GM21717 (cell line): ENCODE data around the gene TMEM81.

Source experiments
- ATAC-seq: cut with Tn5 transposase; IDR thresholded peaks from one replicate; pipeline ENCODE4 v1.9.1; 2021; ENCODE audit warnings: mild to moderate bottlenecking, moderate library complexity; ENCODE audit not compliant: unreplicated experiment

The TMEM81 gene

DNA sequence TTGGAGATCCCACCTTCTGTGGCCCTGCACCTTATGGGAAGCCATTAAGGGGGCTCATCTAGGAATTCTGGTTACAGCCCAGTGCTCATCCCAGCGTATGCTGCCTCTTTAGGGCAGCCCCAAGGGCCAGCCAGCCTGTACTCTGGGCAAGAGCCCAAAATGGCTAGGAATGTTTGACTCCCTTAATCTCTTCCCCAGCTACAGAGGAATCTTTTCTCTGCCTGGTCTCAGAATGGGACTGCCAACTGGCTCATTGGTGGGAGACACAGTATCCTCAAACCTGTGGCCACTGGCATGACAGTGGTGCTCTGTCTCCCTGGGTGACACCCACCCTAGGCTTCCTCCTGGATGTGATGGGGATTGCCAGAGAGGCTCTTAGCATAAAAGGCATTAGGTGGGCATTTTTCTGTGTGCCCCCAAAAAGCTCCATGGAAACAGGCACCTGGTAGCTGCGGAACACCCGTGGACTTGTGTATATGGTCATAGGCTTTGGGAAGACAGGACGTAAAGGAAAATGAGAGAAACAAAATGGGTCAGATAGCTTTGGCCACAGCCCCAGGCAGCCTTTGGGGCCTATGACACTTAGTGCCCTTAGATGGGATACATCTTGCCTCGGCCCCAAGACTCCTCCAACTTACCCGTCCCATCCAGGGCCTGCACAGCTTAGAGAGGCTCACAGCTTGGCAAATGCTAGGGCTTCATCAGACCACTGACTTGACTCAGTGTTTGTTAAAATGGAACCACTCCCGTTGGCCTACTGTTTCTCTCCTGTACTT is 6.9 kb downstream of the TMEM81 start:
- ATAC-seq: no peak

DNA sequence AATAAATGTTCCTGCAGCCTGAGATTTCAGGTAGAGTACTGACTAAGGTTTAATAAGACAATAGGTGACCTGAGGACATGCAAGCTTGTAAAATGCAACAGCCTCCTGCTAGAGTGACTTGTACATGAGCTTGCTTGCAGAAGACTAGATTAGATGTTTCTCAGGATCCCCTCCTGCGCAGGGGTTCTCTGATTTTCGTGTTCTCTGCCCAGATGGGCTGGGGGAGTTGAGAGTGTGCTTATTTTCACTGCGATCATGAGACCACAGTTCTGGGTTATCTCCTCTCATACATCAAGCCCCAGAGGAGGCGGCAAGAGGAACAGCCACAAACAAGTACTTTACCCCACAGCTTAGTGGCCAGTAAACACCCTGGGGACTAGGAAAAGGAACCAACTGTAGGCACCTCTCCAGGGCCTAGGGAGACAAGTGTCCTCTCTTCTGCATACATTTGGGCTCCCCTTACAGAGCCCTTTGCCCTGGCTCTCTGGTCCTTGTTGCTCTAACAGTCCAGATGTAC is 8.0 kb downstream of the TMEM81 start:
- no peak for ATAC-seq

DNA sequence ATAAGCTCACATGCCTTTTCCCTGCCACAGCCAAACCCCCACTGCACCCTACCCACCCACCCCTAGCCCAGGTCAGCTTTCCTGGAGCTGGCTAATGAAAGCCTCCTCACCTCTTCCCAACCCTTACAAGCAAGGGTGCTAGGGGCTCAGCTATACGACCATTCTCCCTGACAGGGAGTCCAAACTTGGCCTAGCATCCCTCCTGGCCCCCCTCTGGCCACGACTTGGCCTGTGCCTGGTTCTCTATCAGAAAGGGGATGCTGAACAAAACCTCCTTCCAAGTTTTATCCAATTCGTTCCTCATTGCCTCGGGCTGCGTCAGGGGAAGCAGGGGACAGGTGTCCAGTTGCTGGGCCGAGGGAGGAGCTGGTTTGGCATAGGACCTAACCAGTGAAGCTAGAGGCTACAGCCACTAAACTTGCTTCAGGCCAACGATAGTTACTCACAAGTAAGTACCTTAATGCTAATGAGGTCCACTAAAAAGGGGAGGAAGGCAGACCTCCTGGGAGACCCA is 8.6 kb downstream of the TMEM81 start:
- ATAC-seq: no peak

DNA sequence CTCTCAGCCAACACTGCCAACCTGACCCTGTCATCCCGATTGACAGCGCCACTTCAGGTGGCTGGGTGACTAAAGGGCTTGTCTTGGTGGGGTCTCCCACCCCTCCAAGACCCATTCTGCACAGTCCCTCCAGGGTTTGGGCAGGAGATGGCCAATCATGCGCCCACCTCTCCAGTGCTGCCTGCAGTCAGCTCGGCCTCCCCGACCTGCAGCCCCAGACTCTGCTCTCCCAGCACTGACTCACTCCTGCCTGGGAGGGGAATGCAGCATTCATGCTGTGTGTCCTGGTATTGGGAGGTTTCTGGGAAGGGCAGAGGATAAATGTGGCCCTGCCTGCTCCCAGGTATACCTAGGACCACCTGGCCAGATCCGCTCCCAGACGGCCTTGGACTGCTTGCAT is 9.7 kb downstream of the TMEM81 start:
- ATAC-seq: no peak

DNA sequence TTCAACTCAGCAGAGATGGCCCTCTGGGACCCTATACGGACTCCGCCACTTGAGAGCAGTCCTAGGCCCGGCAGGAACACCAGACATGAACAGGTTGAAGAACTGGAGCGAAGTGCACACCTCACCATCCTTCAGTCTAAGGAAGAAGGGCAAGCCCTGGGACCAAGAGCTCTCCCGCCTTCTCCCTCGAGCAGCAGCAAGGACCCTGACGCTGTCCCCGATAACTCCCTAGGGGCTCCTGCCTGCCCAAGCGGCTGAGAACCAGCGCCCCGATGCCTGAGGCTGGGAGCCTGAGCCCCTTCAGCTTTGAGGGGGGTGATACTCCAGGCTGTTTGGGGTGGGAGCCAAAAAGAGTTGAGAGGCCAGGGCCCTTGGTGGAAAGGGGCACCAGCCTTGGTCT is 10.2 kb downstream of the TMEM81 start:
- ATAC-seq: no peak

DNA sequence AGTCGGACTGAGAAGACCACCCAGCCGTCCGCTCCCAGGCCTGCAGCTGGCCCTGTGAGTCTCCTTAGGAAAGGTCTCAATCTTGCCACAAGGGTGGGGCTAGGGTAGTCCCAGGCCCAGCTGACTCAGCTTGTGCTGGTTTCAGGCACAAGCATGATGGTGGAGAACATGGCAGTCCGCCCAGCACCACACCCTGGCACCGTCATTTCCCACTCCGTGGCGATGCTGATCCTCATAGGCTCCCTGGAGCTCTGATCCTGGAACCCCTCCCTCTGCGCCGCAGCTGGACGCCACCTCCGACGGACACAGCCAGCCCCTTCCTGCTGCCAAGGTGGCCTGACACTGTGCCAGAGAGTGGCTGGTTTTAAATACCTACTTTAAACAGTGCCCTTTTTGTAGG is 10.7 kb downstream of the TMEM81 start:
- no peak for ATAC-seq

DNA sequence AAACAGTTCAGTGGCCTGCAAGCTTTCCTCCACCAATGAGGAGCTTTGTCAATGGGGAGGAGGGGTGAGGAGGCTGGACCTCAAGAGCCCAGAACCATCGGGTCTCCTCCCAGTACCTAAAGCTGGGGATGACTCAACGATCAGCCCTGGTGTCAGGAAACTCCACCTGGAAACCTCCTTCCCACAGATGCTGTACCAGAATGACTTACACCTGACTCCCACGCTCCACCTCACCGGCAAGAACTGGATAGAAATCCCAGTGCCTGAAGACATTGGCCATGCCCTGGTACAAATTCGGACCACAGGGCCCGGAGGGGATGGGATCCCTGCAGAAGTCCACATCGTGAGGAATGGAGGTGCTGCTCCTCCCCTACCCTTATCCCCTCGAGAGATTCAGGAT is 11.4 kb downstream of the TMEM81 start:
- ATAC-seq: no peak

DNA sequence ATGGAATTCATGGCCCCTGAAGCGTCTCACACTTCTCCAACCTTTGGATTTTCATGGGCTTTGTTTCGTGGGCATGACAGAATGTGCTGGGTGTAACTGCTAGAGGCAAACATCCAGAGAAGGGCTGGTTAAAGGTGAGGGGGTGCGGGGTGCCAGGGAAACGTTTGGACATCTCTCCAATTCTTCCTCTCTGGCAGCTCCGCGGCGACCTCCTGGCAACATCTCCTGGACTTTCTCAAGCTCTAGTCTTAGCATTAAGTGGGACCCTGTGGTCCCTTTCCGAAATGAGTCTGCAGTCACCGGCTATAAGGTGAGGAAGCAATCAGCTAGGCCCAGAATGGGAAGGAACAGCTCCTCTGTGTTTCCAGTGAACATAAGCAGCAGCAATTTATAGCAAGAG is 12.0 kb downstream of the TMEM81 start:
- ATAC-seq: no peak

DNA sequence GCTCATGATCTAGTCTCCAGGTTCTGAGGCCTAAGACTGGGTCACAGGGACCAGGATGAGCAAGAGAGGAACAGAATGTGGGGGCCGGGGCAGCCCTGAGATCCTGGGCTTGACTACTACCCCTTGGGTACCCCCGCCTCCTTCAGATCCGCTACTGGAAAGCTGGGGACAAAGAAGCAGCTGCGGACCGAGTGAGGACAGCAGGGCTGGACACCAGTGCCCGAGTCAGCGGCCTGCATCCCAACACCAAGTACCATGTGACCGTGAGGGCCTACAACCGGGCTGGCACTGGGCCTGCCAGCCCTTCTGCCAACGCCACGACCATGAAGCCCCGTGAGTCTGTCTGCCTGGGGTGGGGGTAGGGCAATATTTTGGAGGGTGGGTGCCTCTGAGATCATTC is 12.5 kb downstream of the TMEM81 start:
- no peak for ATAC-seq

DNA sequence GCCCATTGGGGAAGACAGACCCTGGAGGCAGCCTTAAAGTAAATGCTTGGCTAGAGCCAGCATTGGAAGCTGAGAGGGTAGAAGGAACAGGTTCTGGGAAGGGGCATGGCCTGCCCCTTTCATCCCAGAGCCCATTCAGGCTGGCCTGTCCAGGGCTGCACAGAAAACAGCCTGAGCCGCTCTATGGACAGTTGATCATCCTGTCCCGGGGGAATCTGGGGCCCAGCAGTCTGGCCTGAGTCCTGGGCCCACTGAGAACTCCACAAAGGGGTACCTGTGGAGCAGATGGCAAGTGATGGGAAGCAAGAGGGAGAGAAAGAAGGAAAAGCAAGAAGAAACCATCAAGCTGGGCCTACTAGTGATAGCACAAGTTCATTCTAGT is 13.2 kb downstream of the TMEM81 start:
- no peak for ATAC-seq

DNA sequence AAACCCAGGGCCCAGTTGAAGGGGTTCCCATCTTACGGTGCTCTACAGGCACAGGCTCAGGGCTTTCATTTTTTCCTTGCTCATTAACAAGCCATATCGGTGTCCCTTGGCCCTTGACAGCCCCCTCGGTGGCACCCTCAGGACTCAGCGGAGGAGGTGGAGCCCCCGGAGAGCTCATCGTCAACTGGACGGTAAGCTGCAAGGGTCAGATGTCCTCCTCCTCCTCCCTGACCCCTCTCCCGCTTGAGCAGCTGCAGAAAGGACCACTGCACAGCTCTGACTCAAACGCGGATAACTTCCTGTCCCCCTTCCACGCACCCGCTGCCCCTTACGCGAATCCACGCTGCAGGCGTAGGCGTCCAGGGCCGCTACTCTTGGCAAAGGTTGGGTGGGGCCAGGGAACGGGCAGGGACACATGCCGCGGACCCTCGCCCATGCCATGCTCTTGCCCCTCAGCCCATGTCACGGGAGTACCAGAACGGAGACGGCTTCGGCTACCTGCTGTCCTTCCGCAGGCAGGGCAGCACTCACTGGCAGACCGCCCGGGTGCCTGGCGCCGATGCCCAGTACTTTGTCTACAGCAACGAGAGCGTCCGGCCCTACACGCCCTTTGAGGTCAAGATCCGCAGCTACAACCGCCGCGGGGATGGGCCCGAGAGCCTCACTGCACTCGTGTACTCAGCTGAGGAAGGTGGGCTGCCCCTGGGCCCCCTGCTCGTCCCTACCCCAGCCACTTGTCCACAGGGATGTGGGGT is 14.7 kb downstream of the TMEM81 start:
- no peak for ATAC-seq

DNA sequence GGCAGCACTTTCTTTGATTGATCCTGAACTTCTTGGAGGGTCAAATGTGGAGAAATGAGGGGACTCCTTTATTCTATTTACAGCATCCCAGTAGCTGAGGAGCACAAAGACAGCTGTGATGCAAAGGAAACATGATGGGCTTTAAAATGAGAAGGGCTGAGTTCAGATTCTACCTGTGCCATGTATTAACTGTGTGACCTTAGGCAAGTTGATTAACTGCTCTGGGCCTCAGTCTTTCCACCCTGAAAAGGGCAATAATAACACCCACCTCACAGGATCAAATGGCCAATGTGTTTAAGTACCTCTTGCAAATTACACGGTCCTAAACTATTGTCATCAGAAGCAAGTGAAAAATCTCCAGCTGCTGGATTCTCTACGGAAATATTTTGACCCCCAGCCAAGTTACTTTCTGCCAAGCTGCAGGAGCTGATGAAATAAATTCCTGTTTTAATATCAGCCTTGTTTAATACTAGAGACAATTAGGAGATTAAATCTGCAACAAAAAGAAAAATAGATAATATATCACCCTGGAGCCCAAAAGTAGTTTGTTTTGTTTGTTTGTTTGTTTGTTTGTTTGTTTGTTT is 15.7 kb downstream of the TMEM81 start:
- no peak for ATAC-seq

DNA sequence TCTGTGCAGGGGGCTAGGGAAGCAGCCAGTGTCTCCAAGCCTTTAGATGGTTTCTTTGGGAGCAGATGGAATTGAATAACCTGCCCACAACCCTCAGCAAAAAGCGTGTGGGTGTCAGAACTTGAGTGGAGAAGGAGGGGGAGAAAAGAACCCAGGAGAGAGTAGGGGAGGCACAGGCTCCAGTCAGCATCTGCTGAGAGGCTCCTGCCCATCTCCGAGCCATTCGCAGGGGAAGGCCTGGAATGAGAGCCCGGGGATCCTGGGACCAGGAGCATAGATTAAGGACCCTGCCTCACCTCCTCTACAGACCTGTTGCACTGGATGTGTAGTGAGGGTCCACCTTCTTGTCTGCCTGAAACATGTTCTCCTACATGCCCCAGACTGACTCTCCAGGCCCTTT is 16.3 kb downstream of the TMEM81 start:
- ATAC-seq: no peak

DNA sequence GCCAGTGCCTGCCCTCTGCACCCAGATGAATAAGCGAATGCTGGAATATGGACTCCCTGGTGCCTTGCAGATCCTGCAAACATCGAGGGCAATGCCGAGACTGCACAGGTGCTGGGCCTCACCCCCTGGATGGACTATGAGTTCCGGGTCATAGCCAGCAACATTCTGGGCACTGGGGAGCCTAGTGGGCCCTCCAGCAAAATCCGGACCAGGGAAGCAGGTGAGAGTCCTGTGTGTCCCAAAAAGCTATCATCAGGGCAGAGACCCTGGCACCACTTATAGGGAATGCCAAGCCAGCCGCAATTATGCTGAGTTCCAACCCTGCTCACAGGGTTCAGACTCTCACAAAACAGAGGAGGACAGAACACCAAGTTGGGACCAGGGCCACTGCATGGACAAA is 17.2 kb downstream of the TMEM81 start:
- no peak for ATAC-seq

DNA sequence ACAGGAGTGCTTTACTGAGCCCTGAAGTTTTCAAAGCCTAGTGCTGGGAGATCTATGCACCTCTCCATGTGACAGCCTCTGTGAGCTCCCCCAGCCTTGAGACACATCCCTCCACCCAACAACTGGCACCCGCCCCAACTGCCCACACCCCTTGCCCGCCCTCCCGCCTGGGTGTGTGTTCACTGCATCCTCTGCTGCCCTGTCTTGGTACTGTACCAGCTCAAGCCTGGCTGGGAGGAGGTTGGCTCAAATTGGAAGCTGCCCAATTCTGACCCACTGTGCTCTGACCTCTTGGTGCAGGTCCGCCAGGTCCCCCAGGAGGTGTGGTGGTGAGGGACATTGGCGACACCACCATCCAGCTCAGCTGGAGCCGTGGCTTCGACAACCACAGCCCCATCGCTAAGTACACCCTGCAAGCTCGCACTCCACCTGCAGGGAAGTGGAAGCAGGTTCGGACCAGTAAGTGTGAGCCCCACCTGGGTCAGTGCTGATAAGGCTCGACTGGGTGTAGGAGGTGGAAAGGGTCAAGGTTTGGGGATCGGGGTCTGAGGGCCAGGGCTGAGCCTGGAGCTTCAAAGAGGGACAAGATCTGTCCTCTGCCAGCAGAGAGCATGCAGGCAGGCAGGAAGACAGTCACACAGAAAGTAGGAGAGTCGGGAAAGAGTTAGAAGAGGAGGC is 18.0 kb downstream of the TMEM81 start:
- ATAC-seq: no peak

DNA sequence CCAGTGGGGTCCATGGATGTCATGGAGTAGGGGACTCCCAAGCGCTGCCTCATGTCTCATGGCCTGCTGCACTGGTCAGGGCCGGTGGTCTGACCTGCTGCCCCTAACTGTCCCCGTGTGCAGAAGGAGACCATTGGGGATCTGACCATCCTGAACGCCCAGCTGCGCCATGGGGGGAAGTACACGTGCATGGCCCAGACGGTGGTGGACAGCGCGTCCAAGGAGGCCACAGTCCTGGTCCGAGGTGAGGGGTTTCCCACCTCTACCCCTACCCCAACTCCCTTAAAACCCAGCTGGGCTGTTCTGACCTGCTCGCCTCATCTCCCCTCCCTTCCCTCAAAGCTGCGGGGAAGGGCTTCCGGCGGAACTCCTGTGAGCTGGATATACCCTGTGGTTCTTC is 18.6 kb downstream of the TMEM81 start:
- ATAC-seq: no peak

DNA sequence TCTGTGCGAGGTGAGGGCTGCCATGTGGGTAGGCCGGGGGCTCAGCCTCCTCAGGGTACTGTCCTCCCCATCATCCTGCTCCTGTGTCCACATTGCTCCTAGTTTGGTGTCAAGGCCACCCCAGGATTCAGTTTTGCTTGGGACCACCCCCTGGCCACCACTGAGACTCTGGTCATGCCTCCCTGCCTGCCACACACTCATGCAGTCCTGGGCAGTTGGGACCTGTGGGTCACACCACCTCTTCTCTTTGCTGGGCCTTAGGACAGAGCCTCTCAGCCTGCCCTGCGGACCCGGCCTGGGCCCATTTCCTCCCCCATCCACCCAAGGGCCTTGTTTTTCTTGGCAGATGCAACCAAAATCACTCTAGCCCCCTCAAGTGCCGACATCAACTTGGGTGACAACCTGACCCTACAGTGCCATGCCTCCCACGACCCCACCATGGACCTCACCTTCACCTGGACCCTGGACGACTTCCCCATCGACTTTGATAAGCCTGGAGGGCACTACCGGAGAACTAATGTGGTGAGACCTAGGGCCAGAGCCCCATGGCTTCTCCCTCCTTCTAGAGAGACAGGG is 19.4 kb downstream of the TMEM81 start:
- no peak for ATAC-seq

DNA sequence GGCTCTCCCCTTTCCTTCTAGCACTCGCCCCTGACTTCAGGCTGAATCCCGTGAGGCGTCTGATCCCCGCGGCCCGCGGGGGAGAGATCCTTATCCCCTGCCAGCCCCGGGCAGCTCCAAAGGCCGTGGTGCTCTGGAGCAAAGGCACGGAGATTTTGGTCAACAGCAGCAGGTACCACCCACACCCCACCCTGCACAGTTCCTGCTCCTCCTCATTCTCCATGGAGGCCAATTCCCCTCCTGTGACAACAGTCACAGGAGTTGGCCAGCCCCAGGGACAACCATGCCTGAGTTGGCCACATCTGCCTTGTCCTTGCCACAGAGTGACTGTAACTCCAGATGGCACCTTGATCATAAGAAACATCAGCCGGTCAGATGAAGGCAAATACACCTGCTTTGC is 20.0 kb downstream of the TMEM81 start:
- no peak for ATAC-seq

DNA sequence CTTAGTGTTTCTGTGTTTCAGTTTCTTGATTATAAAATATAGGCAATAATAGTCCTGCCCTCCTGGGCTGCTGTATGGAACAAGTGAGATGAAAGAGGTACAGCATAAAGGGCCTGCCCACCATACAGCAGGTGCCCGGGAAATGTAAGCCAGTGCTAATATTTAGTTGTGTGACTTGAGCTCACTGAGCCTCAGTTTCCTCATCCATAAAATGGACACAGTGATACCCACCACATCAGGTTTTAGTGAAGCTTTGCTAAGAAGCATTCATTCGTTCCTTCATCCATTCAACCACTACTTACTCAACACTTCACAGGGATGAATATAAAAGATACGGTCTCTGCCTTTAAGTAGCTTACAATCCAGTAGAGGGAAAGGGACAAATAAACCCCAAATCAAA is 21.4 kb downstream of the TMEM81 start:
- no peak for ATAC-seq

DNA sequence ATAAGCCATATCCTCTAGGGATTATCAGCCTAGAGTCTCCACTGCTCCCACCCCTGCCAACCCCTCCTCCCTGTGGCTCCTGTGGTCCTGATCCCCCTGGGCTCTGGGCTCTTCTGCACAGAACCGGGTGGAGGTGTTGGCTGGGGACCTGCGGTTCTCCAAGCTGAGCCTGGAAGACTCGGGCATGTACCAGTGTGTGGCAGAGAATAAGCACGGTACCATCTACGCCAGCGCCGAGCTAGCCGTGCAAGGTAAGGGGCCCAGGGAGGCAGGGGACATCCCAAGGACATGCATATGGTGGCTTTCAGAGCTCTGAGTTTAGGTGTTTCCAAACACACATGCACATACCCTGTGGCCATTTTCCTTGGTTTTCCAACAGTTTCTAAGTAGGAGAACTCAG is 21.9 kb downstream of the TMEM81 start:
- ATAC-seq: no peak

DNA sequence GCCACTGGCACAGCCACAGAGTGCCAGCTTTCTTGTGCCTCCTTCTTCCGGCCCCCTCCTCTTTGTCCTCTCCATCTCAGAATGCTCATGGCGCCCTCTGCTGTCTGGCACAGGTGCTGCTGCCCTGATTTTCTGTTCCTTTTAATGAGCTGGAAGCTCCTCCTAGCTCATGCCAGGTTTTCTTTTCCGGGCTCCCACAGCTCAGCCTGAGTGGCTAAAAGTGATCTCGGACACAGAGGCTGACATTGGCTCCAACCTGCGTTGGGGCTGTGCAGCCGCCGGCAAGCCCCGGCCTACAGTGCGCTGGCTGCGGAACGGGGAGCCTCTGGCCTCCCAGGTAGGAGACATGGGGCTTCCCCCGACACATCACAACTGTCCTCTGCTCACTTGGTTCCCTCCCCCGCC is 22.6 kb downstream of the TMEM81 start:
- ATAC-seq: no peak
